HEK293 (cell line): ENCODE data around the gene STX1B.
A peak's percentile ranks its signal among the peaks of the same experiment; 100 is the strongest.

Source experiments
- KLF10 ChIP-seq: fragments of 450-650 bp; IDR thresholded peaks from 2 replicates; pipeline ENCODE4 v1.5.1; 2018; ENCODE audit warnings: missing biosample characterization, mild to moderate bottlenecking, missing genetic modification characterization
- SALL2 ChIP-seq: fragments of 450-650 bp; formaldehyde crosslinking; IDR thresholded peaks from 2 replicates; pipeline ENCODE4 v1.5.0; 2017; ENCODE audit warnings: missing biosample characterization, mild to moderate bottlenecking, missing genetic modification characterization, borderline replicate concordance
- SP2 ChIP-seq: fragments of 450-650 bp; formaldehyde crosslinking; IDR thresholded peaks from 2 replicates; pipeline ENCODE4 v1.5.1; 2016; ENCODE audit warnings: missing biosample characterization, missing genetic modification characterization
- ZBTB11 ChIP-seq: fragments of 450-650 bp; formaldehyde crosslinking; conservative IDR thresholded peaks from 2 replicates; pipeline ENCODE4 v1.5.1; 2016; ENCODE audit warnings: low read depth, missing biosample characterization, missing genetic modification characterization
- ZBTB7A ChIP-seq: fragments of 450-650 bp; formaldehyde crosslinking; IDR thresholded peaks from 2 replicates; pipeline ENCODE4 v1.5.1; 2016; ENCODE audit warnings: low read depth, missing biosample characterization, missing genetic modification characterization
- ZFP41 ChIP-seq: fragments of 450-650 bp; formaldehyde crosslinking; IDR thresholded peaks from 2 replicates; pipeline ENCODE4 v1.5.1; 2016; ENCODE audit warnings: missing biosample characterization, missing genetic modification characterization, borderline replicate concordance
- ZFP69B ChIP-seq: fragments of 450-650 bp; formaldehyde crosslinking; IDR thresholded peaks from 2 replicates; pipeline ENCODE4 v1.5.1; 2016; ENCODE audit warnings: missing biosample characterization, missing genetic modification characterization
- ZNF112 ChIP-seq: fragments of 450-650 bp; formaldehyde crosslinking; IDR thresholded peaks from 2 replicates; pipeline ENCODE4 v1.5.0; 2017; ENCODE audit warnings: missing biosample characterization, missing genetic modification characterization
- ZNF121 ChIP-seq: fragments of 450-650 bp; formaldehyde crosslinking; IDR thresholded peaks from 2 replicates; pipeline ENCODE4 v1.5.1; 2016; ENCODE audit warnings: missing biosample characterization, missing genetic modification characterization
- ZNF132 ChIP-seq: fragments of 450-650 bp; formaldehyde crosslinking; IDR thresholded peaks from 2 replicates; pipeline ENCODE4 v1.5.1; 2017; ENCODE audit warnings: missing biosample characterization, missing genetic modification characterization, borderline replicate concordance
- ZNF140 ChIP-seq: fragments of 450-650 bp; formaldehyde crosslinking; IDR thresholded peaks from 2 replicates; pipeline ENCODE4 v1.5.1; 2016; ENCODE audit warnings: missing biosample characterization, missing genetic modification characterization
- ZNF146 ChIP-seq: fragments of 450-650 bp; formaldehyde crosslinking; IDR thresholded peaks from 2 replicates; pipeline ENCODE4 v1.5.1; 2016; ENCODE audit warnings: missing biosample characterization, missing genetic modification characterization
- ZNF148 ChIP-seq: fragments of 450-650 bp; formaldehyde crosslinking; IDR thresholded peaks from 2 replicates; pipeline ENCODE4 v1.5.0; 2017; ENCODE audit warnings: missing biosample characterization, missing genetic modification characterization, borderline replicate concordance
- ZNF157 ChIP-seq: fragments of 450-650 bp; formaldehyde crosslinking; IDR thresholded peaks from 2 replicates; pipeline ENCODE4 v1.5.1; 2016; ENCODE audit warnings: missing biosample characterization, missing genetic modification characterization
- ZNF169 ChIP-seq: fragments of 450-650 bp; formaldehyde crosslinking; IDR thresholded peaks from 2 replicates; pipeline ENCODE4 v1.5.1; 2016; ENCODE audit warnings: missing biosample characterization, missing genetic modification characterization
- ZNF19 ChIP-seq: fragments of 450-650 bp; formaldehyde crosslinking; IDR thresholded peaks from 2 replicates; pipeline ENCODE4; 2016; ENCODE audit warnings: missing biosample characterization, missing genetic modification characterization, low read depth
- ZNF2 ChIP-seq: fragments of 450-650 bp; formaldehyde crosslinking; IDR thresholded peaks from 2 replicates; pipeline ENCODE4 v1.5.1; 2016; ENCODE audit warnings: missing biosample characterization, missing genetic modification characterization
- ZNF239 ChIP-seq: fragments of 450-650 bp; formaldehyde crosslinking; IDR thresholded peaks from 2 replicates; pipeline ENCODE4 v1.5.1; 2016; ENCODE audit warnings: missing biosample characterization, missing genetic modification characterization
- ZNF335 ChIP-seq: fragments of 450-650 bp; formaldehyde crosslinking; conservative IDR thresholded peaks from 2 replicates; pipeline ENCODE4 v1.5.1; 2016; ENCODE audit warnings: missing biosample characterization, missing genetic modification characterization
- ZNF354C ChIP-seq: fragments of 450-650 bp; formaldehyde crosslinking; IDR thresholded peaks from 2 replicates; pipeline ENCODE4 v1.5.1; 2016; ENCODE audit warnings: missing biosample characterization, missing genetic modification characterization, low read depth, borderline replicate concordance
- ZNF362 ChIP-seq: fragments of 450-650 bp; formaldehyde crosslinking; IDR thresholded peaks from 2 replicates; pipeline ENCODE4 v1.5.1; 2016; ENCODE audit warnings: missing biosample characterization, missing genetic modification characterization
- ZNF37A ChIP-seq: fragments of 450-650 bp; IDR thresholded peaks from 2 replicates; pipeline ENCODE4 v1.5.1; 2018; ENCODE audit warnings: missing biosample characterization, missing genetic modification characterization
- ZNF394 ChIP-seq: fragments of 450-650 bp; formaldehyde crosslinking; IDR thresholded peaks from 2 replicates; pipeline ENCODE4 v1.5.1; 2016; ENCODE audit warnings: missing biosample characterization, missing genetic modification characterization, mild to moderate bottlenecking, moderate library complexity, borderline replicate concordance
- ZNF426 ChIP-seq: fragments of 450-650 bp; formaldehyde crosslinking; IDR thresholded peaks from 2 replicates; pipeline ENCODE4 v1.5.1; 2017; ENCODE audit warnings: missing biosample characterization, missing genetic modification characterization, mild to moderate bottlenecking, inconsistent platforms, moderate library complexity
- ZNF433 ChIP-seq: fragments of 450-650 bp; formaldehyde crosslinking; IDR thresholded peaks from 2 replicates; pipeline ENCODE4 v1.5.1; 2016; ENCODE audit warnings: missing biosample characterization, missing genetic modification characterization, low read depth
- ZNF501 ChIP-seq: fragments of 450-650 bp; formaldehyde crosslinking; IDR thresholded peaks from 2 replicates; pipeline ENCODE4 v1.5.1; 2016; ENCODE audit warnings: missing biosample characterization, missing genetic modification characterization
- ZNF521 ChIP-seq: fragments of 450-650 bp; formaldehyde crosslinking; IDR thresholded peaks from 2 replicates; pipeline ENCODE4 v1.5.1; 2017; ENCODE audit warnings: missing biosample characterization, mild to moderate bottlenecking, missing genetic modification characterization
- ZNF530 ChIP-seq: fragments of 450-650 bp; formaldehyde crosslinking; IDR thresholded peaks from 2 replicates; pipeline ENCODE4 v1.5.1; 2016; ENCODE audit warnings: low read depth, missing biosample characterization, missing genetic modification characterization
- ZNF624 ChIP-seq: fragments of 450-650 bp; formaldehyde crosslinking; IDR thresholded peaks from 2 replicates; pipeline ENCODE4 v1.5.1; 2017; ENCODE audit warnings: missing biosample characterization, missing genetic modification characterization
- ZSCAN18 ChIP-seq: fragments of 450-650 bp; formaldehyde crosslinking; IDR thresholded peaks from 2 replicates; pipeline ENCODE4 v1.5.1; 2016; ENCODE audit warnings: missing biosample characterization, missing genetic modification characterization
- ZSCAN5A ChIP-seq: fragments of 450-650 bp; formaldehyde crosslinking; IDR thresholded peaks from 2 replicates; pipeline ENCODE4 v1.5.1; 2016; ENCODE audit warnings: missing biosample characterization, missing genetic modification characterization

Gene STX1B

GRCh38 chr16:31033709-31034492 lies 23.5 kb upstream of the STX1B start (continued):
- TF ChIP-seq ZFP69B (peak; percentile 51; the same call in 1 of the 2 replicates), ZNF121 (tag by site-specific recombination) (no peak), ZNF426 (tag by site-specific recombination) (no peak), ZNF146 (tag by site-specific recombination) (no peak), ZSCAN5A (tag by site-specific recombination) (no peak), ZBTB11 (tag by site-specific recombination) (peak; percentile 31), ZNF148 (tag by site-specific recombination) (no peak), SP2 (no peak), ZFP41 (no peak), ZNF157 (tag by site-specific recombination) (no peak), ZNF530 (tag by site-specific recombination) (no peak; the same call in 1 of the 2 replicates), ZNF362 (tag by site-specific recombination) (no peak), SALL2 (tag by site-specific recombination) (no peak), ZNF37A (tag by site-specific recombination) (no peak), ZNF2 (tag by site-specific recombination) (no peak), KLF10 (tag by site-specific recombination) (no peak), ZBTB7A (tag by site-specific recombination) (peak; percentile 81), ZNF335 (tag by site-specific recombination) (peak; percentile 97), ZNF19 (tag by site-specific recombination) (no peak), ZNF394 (peak; percentile 91), ZNF169 (no peak), ZNF521 (tag by site-specific recombination) (no peak), ZNF140 (tag by site-specific recombination) (no peak), ZNF112 (no peak), ZNF132 (tag by site-specific recombination) (no peak), ZNF624 (tag by site-specific recombination) (no peak), ZNF354C (tag by site-specific recombination) (no peak), ZSCAN18 (tag by site-specific recombination) (no peak), ZNF501 (tag by site-specific recombination) (no peak), ZNF433 (no peak), ZNF239 (tag by site-specific recombination) (no peak)
